Stimulated activated CD4-positive, alpha-beta T cell treated with anti-CD3 and anti-CD28 coated beads, Interleukin-4, amount 100 ng/mL, for 24 hours (primary cell): Measurements from ENCODE around the gene ABCF3.

Experiments used
- DNase-seq: peaks from one replicate; pipeline ENCODE4 v3.0.0-alpha.2; 2020

Gene ABCF3

DNA sequence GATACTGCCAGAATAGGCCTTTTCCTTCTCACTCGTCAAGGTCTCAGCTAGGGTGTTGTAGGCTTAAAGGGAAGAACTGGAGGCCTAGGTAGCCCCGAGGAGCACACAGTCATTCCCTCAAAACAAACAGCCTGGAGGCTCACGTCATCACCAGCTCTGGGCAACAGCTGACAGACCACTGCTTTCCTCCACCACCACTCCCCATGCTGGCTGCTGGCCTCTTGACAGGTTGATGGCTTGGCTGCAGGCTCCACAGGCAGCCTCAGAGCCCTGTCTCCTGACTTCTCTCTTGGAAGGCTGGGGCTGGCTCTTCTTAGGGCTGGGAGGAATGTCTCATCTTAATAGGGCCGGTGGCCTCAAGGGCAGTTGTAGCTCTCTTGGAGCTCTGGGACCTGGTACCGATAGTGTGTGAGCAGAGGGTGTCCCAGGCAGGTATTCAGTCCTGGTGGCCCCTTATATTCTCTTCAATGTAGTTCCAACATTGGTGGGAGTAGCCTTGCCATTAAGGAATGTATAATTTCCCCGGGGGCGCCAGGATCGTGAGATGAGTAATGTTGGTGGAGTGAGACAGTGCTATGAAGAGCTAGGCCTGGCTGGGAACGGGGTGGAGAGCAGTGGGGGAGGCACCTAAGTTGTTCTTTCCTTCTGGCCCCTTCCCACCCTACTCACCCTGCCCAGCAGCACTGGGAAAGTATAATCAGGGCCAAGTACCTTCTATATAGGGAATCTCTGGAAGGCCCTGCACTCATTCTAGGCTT lies 17.5 kb upstream of the ABCF3 start:
- DNase-seq, result no peak

- DNase-seq, result no peak
Measured at GRCh38 chr3:184169896-184170875, 15.8 kb upstream of the ABCF3 start.

- no peak for DNase-seq
Measured at GRCh38 chr3:184171562-184171961, 14.4 kb upstream of the ABCF3 start.

GRCh38 chr3:184172681-184173373 lies 13.2 kb upstream of the ABCF3 start:
- no peak for DNase-seq

DNA sequence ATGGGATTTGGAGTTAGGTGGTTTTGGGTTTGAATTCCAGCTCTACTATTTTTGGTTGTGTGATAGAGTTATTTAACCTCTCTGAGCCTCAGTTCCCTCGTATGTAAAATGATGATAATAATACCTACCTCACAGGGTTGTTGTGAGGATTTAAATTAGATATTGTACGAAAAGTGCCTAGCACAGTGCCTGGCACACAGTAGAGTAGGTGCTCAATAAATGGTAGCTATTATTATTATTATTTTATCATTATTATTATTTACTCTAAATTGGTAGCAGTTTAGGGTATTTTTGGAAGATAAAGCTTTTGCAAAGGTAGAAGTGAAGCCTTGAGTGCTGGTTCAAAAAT lies 12.7 kb upstream of the ABCF3 start:
- DNase-seq, result no peak

- DNase-seq, result no peak
Measured at GRCh38 chr3:184174284-184174645, 11.7 kb upstream of the ABCF3 start.

DNA sequence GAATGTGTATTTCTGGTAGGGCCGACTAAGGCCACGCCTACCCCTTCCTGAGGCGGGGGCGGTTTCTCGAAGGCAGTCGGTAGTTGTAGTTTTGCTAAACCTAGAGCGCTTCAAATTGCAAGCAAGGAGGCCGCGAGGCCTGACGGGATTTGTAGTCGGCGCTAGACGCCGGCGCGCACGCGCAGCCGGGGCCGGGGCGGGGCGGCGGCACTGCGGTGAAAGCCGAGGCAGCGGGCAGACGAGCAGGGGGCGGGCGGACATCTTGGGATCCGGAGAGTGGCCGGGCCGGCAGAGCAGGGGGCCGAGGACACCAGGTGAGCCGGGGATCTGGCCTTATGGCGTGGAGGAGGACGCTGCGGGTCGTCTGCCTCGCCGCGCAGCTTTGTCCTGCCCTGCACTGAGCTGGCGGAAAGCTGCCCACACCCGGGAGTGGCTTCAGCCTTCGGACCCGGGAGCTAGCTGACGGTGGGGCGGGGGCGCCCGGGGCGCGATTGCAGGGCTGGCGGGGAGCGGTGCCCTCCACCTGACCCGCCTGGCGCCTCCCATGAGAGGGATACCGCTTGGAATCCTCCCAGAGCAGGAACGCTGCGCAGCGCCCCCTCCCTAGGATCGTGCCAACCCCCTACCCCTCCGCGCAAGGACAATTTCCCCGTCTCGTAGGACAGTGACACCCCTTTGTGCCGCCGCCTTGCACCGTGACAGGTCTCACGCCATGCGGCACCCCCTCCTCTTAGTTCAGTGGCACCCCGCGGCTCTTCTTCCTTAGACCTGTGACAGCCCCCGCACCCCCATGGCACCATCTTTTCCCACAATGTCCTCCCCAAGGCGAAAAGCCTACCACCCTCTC lies 11.1 kb upstream of the ABCF3 start, which contains the start of gene AP2M1:
Gene AP2M1 (plus strand): TSS at position 210 of the 847 bp plus-strand sequence. CDS start 2,139 bp downstream, outside the sequence.
- peak; percentile 98 for DNase-seq

GRCh38 chr3:184175506-184175905 lies 10.5 kb upstream of the ABCF3 start:
- DNase-seq, result no peak

GRCh38 chr3:184175981-184176376 lies 10.0 kb upstream of the ABCF3 start:
- DNase-seq, result no peak

DNA sequence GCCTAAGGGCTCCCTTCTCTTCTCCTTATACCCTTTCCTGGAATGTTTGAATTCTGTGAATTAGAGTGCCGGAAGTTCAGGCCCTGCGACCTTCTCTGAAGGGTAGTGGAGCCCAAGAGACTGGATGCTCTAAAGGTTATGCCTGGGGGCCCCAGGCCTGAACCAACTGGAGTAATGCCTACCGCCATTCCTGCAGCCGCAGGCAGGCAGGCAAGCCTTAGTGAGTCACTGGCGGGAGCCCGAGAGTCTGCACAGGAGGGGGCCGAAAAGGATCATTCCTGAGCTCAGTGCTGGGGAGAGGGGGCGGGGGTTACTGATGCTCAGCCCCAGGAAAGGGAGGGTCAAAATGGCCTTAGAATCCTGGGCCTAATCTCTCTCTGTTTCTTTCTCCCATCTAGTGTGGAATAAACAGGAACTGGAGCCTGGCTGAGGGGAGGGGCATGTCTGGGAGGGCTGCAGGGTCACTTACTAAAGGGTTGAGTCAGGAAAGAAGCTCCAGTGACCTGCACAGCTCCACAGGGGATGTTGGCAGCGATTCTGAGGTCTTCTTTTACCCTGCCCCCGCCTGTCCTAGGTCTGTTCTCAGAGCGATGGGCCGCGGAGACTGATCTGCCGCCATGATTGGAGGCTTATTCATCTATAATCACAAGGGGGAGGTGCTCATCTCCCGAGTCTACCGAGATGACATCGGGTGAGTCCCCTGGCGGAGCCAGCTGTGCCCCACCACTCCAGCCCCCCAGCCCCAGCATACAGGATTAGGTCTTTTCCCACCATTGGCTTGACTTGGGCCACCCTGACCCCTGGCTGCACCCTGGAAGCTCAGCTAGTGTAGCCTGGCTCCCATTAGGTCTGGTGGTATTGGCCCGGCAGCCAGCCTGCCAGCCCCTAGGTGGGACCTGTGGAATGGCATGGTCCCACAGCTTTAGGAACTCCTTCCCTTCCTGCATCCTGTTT lies 9.3 kb upstream of the ABCF3 start:
- no peak for DNase-seq

- DNase-seq, result no peak
Measured at GRCh38 chr3:184177331-184177731, 8.7 kb upstream of the ABCF3 start.

GRCh38 chr3:184177767-184178306 lies 8.2 kb upstream of the ABCF3 start:
- DNase-seq, result no peak

- DNase-seq, result no peak
Measured at GRCh38 chr3:184178521-184179138, 7.4 kb upstream of the ABCF3 start.

GRCh38 chr3:184180165-184180564 lies 5.8 kb upstream of the ABCF3 start:
- no peak for DNase-seq

GRCh38 chr3:184181596-184181995 lies 4.4 kb upstream of the ABCF3 start:
- no peak for DNase-seq

DNA sequence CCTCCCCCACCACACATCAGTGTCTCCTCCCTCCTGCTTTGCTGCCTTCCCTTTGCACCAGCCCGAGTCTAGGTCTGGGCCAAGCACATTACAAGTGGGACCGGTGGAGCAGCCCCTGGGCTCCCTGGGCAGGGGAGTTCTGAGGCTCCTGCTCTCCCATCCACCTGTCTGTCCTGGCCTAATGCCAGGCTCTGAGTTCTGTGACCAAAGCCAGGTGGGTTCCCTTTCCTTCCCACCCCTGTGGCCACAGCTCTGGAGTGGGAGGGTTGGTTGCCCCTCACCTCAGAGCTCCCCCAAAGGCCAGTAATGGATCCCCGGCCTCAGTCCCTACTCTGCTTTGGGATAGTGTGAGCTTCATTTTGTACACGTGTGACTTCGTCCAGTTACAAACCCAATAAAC lies 2.3 kb upstream of the ABCF3 start:
- DNase-seq, result no peak

DNA sequence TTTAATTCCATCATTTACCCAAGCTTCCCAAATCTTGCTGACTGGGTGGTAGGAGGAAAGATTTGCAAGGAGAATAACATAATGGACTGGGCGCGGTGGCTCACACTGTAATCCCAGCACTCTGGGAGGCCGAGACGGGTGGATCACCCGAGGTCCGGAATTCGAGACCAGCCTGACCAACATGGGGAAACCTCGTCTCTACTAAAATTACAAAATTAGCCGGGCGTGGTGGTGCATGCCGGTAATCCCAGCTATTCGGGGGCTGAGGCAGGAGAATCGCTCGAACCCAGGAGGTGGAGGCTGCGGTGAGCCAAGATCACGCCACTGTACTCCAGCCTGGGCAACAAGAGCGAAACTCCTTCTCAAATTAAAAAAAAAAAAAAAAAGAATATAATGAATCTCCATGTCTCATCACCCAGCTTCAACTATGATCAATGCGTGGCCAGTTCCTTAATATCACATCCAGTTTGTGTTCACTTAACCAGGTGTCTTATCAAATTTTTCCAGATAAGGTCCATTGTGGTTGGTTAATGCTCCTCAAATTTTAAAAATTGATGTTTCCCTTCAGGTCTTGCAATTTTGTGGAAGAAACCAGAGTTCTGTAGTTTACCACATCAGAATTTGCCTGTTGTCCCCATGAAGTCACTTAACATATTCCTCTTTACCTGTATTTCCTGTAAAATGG lies 1.3 kb upstream of the ABCF3 start:
- DNase-seq, result no peak

GRCh38 chr3:184185461-184186183 lies 377 bp upstream of the ABCF3 start:
- DNase-seq, result peak; percentile 99

DNA sequence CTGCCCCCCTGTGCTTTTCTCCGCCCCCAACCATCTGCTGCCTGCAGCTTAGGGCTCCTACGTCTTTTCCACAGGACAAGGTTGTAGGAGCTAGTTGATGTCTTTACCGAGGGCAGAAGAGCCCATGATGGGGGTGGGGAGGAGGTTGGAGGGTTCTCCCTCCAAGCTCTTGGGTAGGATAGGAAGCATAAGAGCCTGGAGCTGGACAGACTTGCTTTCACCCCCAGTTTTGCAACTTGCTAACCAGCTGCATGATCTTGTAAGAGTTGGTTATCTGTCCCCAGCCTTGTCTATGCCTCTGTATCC lies 856 bp downstream of the ABCF3 start:
- DNase-seq, result no peak
